Activated T-cell treated with anti-CD3 and anti-CD28 coated beads, Interleukin-2, amount 50 U/mL, for 72 hours (primary cell): ENCODE data around the gene ARMC5. TPM values are rescaled to one million over a fixed set of nuclear protein-coding genes. Genes with fewer than 3 reads are reported as not detected.
"Not testable (repeated sequence)": the region's sequence is repeated elsewhere in the genome, so short reads cannot be mapped to it uniquely, and the experiment has no call there.

ENCODE experiments used
- ATAC-seq, 2 donors: fragments of 150-1000 bp; cut with Tn5 transposase; replicated peaks in 1 of 2; 2 replicates each; pipeline ENCODE4 v1.10.0; 2021; ENCODE audit warnings: moderate library complexity in 2 of 2, mild to moderate bottlenecking in 1 of 2
- DNase-seq, 2 donors: peaks; one replicate each; pipeline ENCODE4 v3.0.0; 2021 to 2022; ENCODE audit warnings: mixed read lengths in 1 of 2
- H3K27ac Mint-ChIP-seq: one replicate; pipeline ENCODE4 v1.8.0; 2022; ENCODE audit warnings: mild to moderate bottlenecking, moderate library complexity, mixed read lengths
- H3K27me3 Mint-ChIP-seq: one replicate; pipeline ENCODE4 v1.8.0; 2022; ENCODE audit warnings: low read depth, mixed read lengths
- H3K36me3 Mint-ChIP-seq, 2 donors: one replicate each; pipeline ENCODE4 v1.8.0; 2022; ENCODE audit warnings: mixed read lengths in 2 of 2, mild to moderate bottlenecking in 1 of 2; ENCODE audit not compliant: insufficient read depth in 2 of 2
- H3K4me1 Mint-ChIP-seq: one replicate; pipeline ENCODE4 v1.8.0; 2022; ENCODE audit warnings: low read depth, mixed read lengths
- H3K4me3 Mint-ChIP-seq, 2 donors: one replicate each; pipeline ENCODE4 v1.8.0; 2022; ENCODE audit warnings: mild to moderate bottlenecking in 2 of 2, mixed read lengths in 2 of 2, moderate library complexity in 2 of 2
- H3K9me3 Mint-ChIP-seq, 2 donors: one replicate each; pipeline ENCODE4 v1.8.0; 2022; ENCODE audit warnings: mixed read lengths in 2 of 2
- total RNA-seq, 2 donors: library from RNA; stranded (reverse); gene quantifications; one replicate each; pipeline ENCODE4 v1.2.3, GENCODE V29; 2022

Gene ARMC5
- total RNA-seq, 2 donors from 2014 or later = 11.2 to 12.2 TPM

DNA sequence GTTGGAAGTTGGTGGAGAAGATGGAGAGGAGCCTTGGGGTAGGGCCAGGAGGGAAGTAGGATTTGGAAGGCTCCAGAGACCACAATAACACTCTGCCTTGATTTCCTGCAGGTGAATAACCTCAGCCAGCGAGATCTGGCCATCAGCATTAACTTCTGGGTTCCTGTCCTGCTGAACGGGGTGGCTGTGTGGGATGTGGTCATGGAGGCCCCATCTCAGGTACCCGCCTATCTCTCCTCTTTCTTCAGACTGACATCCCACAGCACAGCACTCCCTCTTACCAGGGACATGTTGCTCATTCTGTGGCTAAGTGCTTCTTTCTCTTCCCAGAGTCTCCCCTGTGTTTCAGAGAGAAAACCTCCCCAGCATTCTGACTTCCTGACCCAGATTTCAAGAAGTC, 36.1 kb upstream of the ARMC5 start:
- Mint-ChIP-seq H3K4me3 (no peak overlapping the region), H3K4me1 (peaks cover 56% of the 10 kb centered on the region), H3K27me3 (peaks cover 38% of the 10 kb centered on the region), H3K9me3 (no peaks in the 10 kb centered on the region), H3K27ac (no peak overlapping the region), H3K36me3 (peaks cover 0 to 2% of the 10 kb centered on the region in 2 donors)
- ATAC-seq (no peak), DNase-seq (no peak)

- Mint-ChIP-seq H3K27me3 (peaks cover 34% of the 10 kb centered on the region), H3K4me1 (peaks cover 56% of the 10 kb centered on the region), H3K4me3 (no peak overlapping the region), H3K36me3 (peaks cover 0 to 2% of the 10 kb centered on the region in 2 donors), H3K27ac (no peak overlapping the region), H3K9me3 (no peaks in the 10 kb centered on the region)
- DNase-seq = no peak
- ATAC-seq = no peak
These were observed 35.5 kb upstream of the ARMC5 start for GRCh38 chr16:31423801-31424200.

- Mint-ChIP-seq H3K4me1 (peaks cover 32% of the 10 kb centered on the region), H3K36me3 (peaks cover 0 to 2% of the 10 kb centered on the region in 2 donors), H3K27ac (peak overlapping the region; percentile 36), H3K27me3 (peaks cover 29% of the 10 kb centered on the region), H3K4me3 (peak overlapping the region; percentile 59 to 61), H3K9me3 (no peaks in the 10 kb centered on the region)
- DNase-seq = peak; percentile 67 to 77
- peak; percentile 63 for ATAC-seq
These were observed 31.6 kb upstream of the ARMC5 start for GRCh38 chr16:31427441-31428278.

DNA sequence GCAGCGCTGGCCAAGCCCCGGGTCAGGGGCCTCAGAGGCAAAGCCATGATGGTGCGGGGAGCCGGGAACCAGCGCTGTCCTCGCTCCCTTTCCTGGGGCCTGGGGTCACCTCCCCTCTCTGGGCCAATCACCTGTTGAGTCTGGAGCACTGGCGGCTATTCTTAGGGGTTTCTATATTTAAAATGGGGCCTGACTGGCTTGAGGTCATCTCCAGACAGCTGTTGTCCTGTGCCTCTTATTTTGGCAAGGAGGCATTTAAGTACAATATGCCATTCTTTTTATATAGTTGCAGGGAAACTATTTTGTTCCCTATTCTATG, 31.1 kb upstream of the ARMC5 start, which contains the start of gene COX6A2:
Gene COX6A2, minus strand, starts transcription at position 82 of the 319 bp plus-strand sequence. Its CDS starts 35 bp downstream, at position 47.
- peaks cover 24% of the 10 kb centered on the region for H3K27me3 Mint-ChIP-seq
- ATAC-seq = no peak
- peak within 1 kb of the TSS; percentile 36 for H3K27ac Mint-ChIP-seq
- H3K9me3 Mint-ChIP-seq = no peaks in the 10 kb centered on the region
- DNase-seq = no peak
- H3K36me3 Mint-ChIP-seq = peaks cover 0 to 2% of the 10 kb centered on the region in 2 donors
- H3K4me3 Mint-ChIP-seq = peak within 1 kb of the TSS; percentile 59 to 61
- H3K4me1 Mint-ChIP-seq = peaks cover 27% of the 10 kb centered on the region

GRCh38 chr16:31428638-31429247, 30.6 kb upstream of the ARMC5 start:
- Mint-ChIP-seq H3K4me3 (peak overlapping the region in 1 of 2 donors; percentile 12), H3K9me3 (no peaks in the 10 kb centered on the region), H3K27ac (no peak overlapping the region), H3K27me3 (peaks cover 18% of the 10 kb centered on the region), H3K36me3 (peaks cover 0 to 2% of the 10 kb centered on the region in 2 donors), H3K4me1 (peaks cover 22% of the 10 kb centered on the region)
- no peak for DNase-seq
- ATAC-seq = peak; percentile 23 to 55

- H3K27ac Mint-ChIP-seq = no peak overlapping the region
These were observed 30.0 kb upstream of the ARMC5 start for GRCh38 chr16:31429314-31429713.

DNA sequence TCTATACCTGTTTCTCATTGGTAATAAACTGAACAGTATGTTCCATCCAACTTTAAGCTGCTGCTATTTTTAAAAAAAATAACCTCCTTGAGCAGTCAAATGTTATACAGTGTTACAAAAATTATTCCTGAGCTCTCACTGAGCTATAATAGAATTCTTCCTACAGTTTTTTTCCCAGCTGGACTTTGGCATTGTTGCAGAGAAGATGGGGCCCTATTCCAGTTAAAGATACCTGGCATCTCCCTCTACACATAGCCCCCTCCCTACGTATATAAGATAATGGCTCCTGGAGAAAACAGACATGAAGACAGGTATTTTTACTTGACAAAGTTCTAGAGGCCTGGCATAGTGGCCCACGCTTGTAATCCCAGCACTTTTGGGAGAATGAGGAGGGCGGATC, 29.5 kb upstream of the ARMC5 start:
- no peak for ATAC-seq
- peaks cover 13% of the 10 kb centered on the region for H3K27me3 Mint-ChIP-seq
- H3K4me1 Mint-ChIP-seq = peaks cover 20% of the 10 kb centered on the region
- no peaks in the 10 kb centered on the region for H3K9me3 Mint-ChIP-seq
- H3K4me3 Mint-ChIP-seq = no peak overlapping the region
- H3K36me3 Mint-ChIP-seq = peaks cover 0 to 2% of the 10 kb centered on the region in 2 donors
- no peak for DNase-seq
- no peak overlapping the region for H3K27ac Mint-ChIP-seq

More at GRCh38 chr16:31429314-31429713, 30.0 kb upstream of the ARMC5 start:
- no peak overlapping the region for H3K4me3 Mint-ChIP-seq
- H3K9me3 Mint-ChIP-seq = no peaks in the 10 kb centered on the region
- ATAC-seq (no peak), DNase-seq (no peak)
- H3K36me3 Mint-ChIP-seq = peaks cover 0 to 2% of the 10 kb centered on the region in 2 donors
- H3K4me1 Mint-ChIP-seq = peaks cover 20% of the 10 kb centered on the region
- peaks cover 13% of the 10 kb centered on the region for H3K27me3 Mint-ChIP-seq

- H3K36me3 Mint-ChIP-seq = peaks cover 0 to 2% of the 10 kb centered on the region in 2 donors
These were observed 28.8 kb upstream of the ARMC5 start for GRCh38 chr16:31430380-31431052.

DNA sequence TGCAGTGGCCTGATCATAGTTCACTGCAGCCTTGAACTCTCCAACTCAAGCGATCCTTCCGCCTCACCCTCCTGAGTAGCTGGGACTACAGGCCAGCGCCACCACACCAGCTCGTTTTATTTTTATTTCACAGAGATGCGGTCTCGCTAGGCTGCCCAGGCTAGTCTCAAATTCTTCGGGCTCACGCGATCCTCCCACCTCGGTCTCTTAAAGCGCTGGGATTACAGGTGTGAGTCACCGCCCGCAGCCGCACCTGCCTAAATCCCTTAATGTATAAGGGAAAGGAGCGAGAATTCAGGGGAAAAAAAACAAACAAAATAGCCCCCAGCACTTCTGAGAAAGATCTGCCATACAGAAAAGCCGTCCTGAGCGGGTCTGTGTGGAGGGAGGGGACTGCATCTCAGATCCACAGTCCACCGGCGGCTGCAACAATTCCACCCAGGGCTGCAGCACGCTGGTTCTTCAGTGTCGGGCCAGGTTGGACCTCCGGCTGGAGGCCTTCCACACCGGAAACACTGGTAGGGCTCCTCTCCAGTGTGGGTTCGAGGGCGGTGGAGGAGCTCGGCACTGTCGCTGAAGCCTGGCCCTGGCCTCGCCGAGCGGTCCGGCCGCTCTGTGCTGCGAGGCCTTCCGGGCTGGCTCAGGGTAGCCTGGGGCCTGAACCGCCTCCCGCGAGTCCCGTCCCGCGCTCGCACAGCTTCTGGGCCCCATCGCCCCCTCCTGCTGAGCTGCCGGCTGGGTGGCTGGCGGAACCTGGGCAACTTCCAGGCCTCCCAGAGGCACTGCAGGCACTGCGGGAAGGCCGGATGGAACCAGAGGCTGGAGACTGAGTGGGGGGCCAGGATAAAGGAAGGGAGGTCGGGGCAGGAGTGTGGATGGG, 23.7 kb upstream of the ARMC5 start:
- no peak overlapping the region for H3K4me3 Mint-ChIP-seq
- no peaks in the 10 kb centered on the region for H3K9me3 Mint-ChIP-seq
- no peak overlapping the region for H3K27ac Mint-ChIP-seq
- no peak for DNase-seq
- H3K27me3 Mint-ChIP-seq = no peaks in the 10 kb centered on the region
- peaks cover 27% of the 10 kb centered on the region for H3K4me1 Mint-ChIP-seq
- no peak for ATAC-seq
- no peaks in the 10 kb centered on the region for H3K36me3 Mint-ChIP-seq

More at GRCh38 chr16:31430380-31431052, 28.8 kb upstream of the ARMC5 start:
- H3K27ac Mint-ChIP-seq = no peak overlapping the region
- peaks cover 12% of the 10 kb centered on the region for H3K27me3 Mint-ChIP-seq
- DNase-seq (no peak), ATAC-seq (peak; percentile 59 to 60)
- H3K4me1 Mint-ChIP-seq = peaks cover 20% of the 10 kb centered on the region
- H3K9me3 Mint-ChIP-seq = no peaks in the 10 kb centered on the region
- peak overlapping the region in 1 of 2 donors; percentile 38 for H3K4me3 Mint-ChIP-seq

GRCh38 chr16:31436221-31437045, 22.9 kb upstream of the ARMC5 start:
- H3K4me3 Mint-ChIP-seq = no peak overlapping the region
- H3K4me1 Mint-ChIP-seq = peaks cover 26% of the 10 kb centered on the region
- H3K27ac Mint-ChIP-seq = no peak overlapping the region
- DNase-seq = no peak
- no peaks in the 10 kb centered on the region for H3K36me3 Mint-ChIP-seq
- ATAC-seq = no peak
- no peaks in the 10 kb centered on the region for H3K9me3 Mint-ChIP-seq
- no peaks in the 10 kb centered on the region for H3K27me3 Mint-ChIP-seq

DNA sequence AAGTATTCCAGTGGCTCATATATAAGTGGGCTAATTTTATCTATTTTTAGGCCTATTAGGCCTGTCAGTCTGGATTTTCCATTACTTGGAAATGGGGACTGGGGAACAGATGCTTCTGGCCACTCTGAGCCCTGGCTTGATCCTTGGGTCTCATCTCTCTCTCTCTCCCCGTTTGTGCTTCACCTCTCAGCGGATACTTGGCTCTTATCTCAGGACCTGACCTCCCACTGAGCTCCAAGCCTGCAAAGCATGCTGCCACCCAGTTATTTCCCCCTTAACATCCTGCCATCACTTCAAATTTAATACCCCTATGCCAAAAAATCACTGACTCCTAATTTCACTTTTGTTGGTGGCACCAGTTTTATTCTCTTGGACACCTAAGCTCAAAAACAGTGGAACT, 20.9 kb upstream of the ARMC5 start:
- H3K9me3 Mint-ChIP-seq = no peaks in the 10 kb centered on the region
- H3K36me3 Mint-ChIP-seq = no peaks in the 10 kb centered on the region
- DNase-seq (no peak), ATAC-seq (no peak)
- H3K27me3 Mint-ChIP-seq = peaks cover 6% of the 10 kb centered on the region
- peaks cover 26% of the 10 kb centered on the region for H3K4me1 Mint-ChIP-seq
- H3K27ac Mint-ChIP-seq = no peak overlapping the region
- peak overlapping the region in 1 of 2 donors; percentile 38 for H3K4me3 Mint-ChIP-seq

DNA sequence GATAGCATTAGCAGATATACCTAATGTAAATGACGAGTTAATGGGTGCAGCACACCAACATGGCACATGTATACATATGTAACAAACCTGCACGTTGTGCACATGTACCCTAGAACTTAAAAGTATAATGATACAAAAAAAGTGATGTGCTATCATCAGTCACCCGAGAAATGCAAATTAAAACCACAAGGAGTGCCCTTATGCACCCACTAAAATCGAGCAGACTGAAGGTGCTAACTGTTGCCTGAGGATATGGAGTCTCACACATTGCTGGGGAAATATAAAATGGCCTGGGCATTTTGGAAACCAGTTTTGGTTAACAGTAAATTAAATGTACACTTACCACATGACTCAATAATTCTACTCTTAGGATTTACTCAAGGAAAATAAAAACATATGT, 20.3 kb upstream of the ARMC5 start:
- peak; percentile 41 to 49 for ATAC-seq
- not testable (repeated sequence) for DNase-seq, H3K27me3 Mint-ChIP-seq, H3K36me3 Mint-ChIP-seq, H3K9me3 Mint-ChIP-seq
- Mint-ChIP-seq H3K4me3 (peak overlapping the region; percentile 1 to 85), H3K27ac (peak overlapping the region; percentile 61), H3K4me1 (peaks cover 26% of the 10 kb centered on the region)
